NCI-H2029 treated with DMSO at 0.1 percent for 48 hours (cell line): ENCODE measurements around the gene AP2A2.
"Not testable (repeated sequence)": the region's sequence is repeated elsewhere in the genome, so short reads cannot be mapped to it uniquely, and the experiment has no call there.

ENCODE experiments used
- DNase-seq: peaks from one replicate; lab custom pipeline; 2025; lab: John Stamatoyannopoulos, UW

AP2A2 gene

GRCh38 chr11:1015064-1015463 is 89.4 kb downstream of the AP2A2 start:
- DNase-seq: no peak

DNA sequence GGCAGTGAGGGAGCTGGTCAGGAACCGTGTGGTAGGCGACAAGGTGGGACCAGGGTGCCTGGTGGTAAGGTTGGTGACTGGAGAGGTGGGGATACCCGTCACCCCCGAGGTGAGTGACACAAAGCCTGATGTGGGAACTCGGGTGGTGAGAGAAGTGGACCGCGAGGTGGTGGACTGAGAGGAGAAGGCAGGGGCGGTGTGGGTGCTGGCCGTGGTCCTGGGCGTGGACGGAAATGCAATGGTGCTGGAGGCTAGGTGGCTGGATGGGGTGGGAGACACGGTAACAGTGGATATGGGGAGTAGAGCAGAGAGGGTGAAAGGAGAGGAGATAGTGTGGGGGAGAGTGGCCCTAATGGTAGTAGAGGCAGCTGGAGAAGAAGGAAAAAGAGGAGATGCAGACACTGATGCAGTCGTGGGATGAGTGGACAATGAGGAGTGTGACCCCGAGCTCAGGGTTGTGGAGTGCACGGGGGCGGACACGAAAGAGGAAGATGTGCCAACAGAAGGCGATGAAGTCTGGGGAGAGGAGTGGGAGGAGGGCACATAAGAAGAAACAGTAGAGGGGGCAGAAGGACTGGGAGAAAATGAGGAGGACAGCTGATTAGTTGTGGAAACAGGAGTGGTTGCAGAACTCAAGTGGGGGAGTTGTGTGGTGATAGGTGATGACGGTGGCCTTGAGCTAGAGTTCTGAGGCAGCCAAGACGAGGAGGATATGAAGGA is 90.3 kb downstream of the AP2A2 start:
- no peak for DNase-seq

- DNase-seq: not testable (repeated sequence)
Observed at GRCh38 chr11:1016610-1017126, 91.0 kb downstream of the AP2A2 start.

GRCh38 chr11:1017269-1018005 is 91.8 kb downstream of the AP2A2 start:
- no peak for DNase-seq

DNA sequence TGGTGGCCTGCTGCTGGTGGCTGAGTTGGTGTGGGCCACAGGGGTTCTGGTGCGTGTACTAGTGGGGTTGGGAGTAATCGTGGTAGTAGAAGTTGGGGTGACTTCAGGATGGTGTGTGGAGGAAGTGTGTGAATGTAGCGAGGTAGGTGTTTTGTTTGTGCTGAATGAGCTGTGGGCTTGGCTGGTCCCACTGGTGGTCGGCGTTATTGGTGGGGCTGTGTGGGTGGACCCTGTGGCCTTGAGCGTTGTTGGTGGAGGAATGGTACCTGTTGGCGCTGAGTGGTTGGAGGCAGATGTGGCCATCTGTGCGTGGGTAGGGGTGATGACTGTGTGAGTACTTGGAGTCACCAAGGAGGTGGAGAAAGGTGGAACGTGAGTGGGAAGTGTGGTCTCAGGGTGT is 92.4 kb downstream of the AP2A2 start:
- no peak for DNase-seq

GRCh38 chr11:1019321-1019910 is 93.7 kb downstream of the AP2A2 start:
- no peak for DNase-seq

DNA sequence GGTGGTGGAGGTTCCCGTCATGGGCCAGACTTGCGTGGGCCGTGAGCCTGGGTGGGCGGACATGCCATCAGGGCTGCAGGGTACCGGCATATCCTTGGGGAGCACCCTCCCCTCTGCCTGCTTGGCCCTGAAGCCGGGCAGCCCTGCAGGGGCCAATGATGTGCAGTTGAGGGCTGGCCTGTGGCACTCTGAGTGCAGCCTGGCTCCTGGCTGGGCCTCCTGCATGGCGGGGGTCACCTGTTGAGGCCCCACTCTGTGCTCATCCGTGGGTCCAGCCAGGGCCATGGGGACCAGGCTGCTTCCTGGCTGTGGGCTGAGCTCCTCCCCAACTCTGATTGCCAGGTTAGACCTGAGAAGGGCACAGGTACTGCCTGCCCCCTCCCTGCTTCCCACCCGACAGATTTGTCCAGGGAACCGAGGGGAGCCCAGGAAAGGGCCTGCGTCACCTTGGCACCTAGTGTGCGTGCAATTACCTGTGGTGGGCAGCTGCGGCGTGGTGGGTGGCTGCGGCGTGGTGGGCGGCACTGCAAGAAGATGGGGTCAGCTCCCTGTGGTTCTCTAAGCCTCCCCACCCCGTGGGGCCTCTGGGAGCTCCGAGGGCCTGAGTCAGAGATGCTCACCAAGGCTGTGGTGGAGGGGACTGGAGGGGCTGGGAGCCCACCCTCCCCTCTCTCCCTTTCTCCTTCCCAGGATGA is 94.7 kb downstream of the AP2A2 start:
- DNase-seq: no peak

DNA sequence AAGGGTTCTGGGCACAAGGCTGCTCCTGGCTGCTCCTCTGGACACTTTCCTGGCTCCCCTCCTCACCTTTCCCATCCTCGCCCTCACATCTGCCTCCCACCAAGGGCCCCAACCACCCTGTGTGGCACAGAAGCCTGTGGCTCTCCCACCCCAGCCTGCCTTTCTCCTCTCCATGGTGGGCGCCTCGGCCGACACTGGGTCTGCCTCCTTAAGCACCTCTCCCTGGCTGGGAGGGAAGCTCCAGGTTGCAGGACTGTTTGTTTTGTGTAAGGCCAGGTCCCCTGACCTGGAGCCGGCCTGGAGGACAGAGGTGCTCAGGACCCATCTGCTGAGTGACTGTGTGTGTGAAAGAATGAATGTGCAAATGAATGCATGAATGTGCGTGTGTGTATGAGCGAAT is 96.7 kb downstream of the AP2A2 start:
- no peak for DNase-seq

GRCh38 chr11:1022908-1023810 is 97.5 kb downstream of the AP2A2 start:
- no peak for DNase-seq

GRCh38 chr11:1023811-1024596 is 98.3 kb downstream of the AP2A2 start:
- no peak for DNase-seq

DNA sequence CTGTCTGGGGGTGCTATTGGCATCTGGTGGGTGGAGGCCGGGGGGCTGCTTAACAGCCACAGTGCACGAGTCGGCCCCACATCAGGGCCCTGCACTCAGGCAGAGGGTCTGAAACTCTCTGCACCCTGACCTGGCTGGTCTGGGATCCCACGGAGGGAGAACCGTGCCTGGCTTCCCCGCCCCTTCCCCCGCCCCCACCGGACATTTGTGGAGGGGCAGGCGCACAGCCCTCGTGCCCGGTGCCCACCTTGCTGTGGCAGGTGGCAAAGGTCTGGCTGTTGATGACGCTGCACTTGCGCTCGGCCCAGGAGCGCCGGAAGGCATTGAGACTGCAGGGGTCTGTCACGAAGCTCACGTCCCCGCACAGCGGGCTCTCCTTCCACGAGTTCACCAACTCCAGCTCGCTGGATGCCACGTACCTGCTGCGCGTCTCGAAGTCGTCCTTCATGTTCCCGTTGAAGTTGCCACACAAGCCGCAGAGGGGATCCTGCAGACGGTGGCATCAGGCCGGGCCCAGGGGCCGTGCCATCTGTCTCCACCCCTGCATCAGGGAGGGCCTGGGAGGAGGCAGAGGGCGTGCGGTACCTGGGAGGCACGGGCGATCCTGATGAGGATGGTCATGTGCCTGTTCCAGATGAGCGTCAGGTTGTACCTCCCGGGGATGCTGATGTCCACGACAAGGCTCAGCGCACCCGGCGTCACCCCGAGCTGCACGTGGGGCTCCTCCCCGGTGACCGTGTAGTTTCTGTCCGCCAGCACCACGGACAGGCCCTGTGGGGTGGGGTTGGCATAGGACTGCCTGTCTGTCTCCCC is 99.1 kb downstream of the AP2A2 start:
- no peak for DNase-seq

DNA sequence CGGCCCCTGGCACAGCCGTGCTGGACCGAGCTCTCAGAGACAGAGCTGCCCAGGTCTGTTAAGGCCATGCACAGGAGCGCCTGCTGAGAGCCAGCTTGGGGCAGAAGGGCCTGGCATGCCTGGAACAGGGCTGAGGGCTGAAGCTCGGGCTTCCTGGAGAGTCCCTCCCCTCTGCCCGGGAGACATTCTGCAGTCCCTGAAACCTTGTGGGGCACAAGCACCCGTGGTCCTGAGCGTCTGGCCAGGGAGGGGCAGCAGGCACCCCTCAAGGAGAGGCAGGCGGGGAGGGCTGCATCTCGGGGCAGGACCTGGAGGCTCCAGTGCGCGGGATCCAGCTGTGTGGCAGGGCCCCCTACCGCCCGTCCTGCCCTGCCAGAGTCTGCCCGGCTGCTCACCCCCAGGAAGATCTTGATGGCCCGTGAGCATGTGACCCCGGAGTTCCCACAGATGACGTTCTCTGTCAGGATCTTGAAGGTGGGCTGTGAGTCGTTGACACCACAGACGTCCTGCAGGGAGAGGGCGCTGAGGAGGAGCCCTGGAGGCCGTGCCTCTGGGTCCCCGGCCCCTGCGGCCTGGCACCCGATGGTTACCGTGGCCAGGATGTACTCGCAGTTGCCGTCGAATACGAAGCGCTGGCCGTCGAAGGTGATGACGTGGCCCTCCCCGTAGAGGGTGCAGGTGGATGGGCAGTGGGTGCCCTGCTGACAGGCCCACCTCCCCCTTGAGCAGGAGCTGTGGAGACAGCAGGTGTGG is 99.9 kb downstream of the AP2A2 start:
- DNase-seq: no peak

DNA sequence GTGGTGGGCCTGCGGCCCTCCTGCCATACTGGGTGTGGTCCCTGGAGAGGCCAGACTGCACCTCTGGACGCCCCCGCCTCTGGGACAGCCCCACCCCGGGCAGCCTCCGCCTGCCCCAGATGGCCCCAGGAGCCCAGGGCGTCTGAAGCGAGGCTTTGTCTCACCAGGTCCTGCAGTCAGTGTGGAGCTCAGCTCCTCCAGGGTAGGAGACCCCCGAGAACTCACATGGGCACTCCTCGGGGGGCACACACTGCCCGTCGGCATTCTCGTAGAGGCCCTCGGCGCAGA is 100.4 kb downstream of the AP2A2 start:
- no peak for DNase-seq

- DNase-seq: no peak
Observed at GRCh38 chr11:1026641-1027482, 101.2 kb downstream of the AP2A2 start.

GRCh38 chr11:1027483-1028290 is 102.0 kb downstream of the AP2A2 start:
- DNase-seq: no peak

GRCh38 chr11:1028291-1028540 is 102.5 kb downstream of the AP2A2 start:
- DNase-seq: no peak

DNA sequence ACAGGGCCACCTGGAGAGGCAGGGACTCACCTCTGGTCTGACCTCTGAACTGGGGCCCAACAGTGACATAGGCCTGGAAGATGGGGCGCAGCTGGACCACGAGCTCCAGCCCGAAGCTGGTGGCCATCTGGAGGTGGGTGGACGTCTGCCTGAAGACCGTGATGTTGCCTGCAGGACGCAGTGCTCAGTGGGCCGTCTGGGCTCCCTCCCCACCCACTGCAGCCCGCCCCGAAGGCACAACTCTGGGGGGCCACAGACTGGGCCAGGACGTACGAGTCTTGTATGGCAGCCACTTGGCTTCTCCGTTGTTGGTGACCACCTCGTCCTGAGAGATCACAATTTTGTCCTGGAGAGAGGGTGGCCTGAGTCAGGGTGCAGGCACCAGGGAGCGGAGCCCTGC is 102.9 kb downstream of the AP2A2 start:
- no peak for DNase-seq

DNA sequence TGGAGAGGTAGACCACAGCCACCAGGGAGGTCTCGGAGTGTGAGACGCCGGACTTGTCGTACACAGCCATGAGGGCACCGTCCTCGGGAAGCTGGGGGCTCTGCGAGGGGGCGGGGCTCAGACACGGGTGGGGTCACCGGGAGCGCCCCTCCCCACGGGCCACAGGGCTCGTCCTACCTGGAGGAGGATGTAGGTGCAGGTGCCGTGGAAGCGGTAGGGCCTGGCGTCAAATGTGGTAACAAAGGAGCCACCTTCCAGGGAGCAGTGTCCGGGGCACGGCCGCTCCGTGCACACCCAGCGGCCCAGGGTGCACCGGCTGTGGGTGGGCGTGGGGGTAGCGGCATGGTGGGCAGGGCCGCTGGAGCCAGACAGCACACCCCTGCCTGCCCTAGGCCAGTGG is 103.4 kb downstream of the AP2A2 start:
- no peak for DNase-seq
